GM23338 (cell line): ENCODE results near the gene CTNNBIP1. TPM values are rescaled to one million over a fixed set of nuclear protein-coding genes. Genes with fewer than 3 reads are reported as not detected.

Source experiments
- ATAC-seq: fragments of 200-7000 bp; cut with Tn5 transposase; 3 replicates; pipeline ENCODE4 v1.9.1; 2020
- DNase-seq: peaks from one replicate; pipeline ENCODE4 v3.0.0-alpha.2; 2015; ENCODE audit warnings: low spot score
- H2AFZ ChIP-seq: fragments of 200-600 bp; sonication (generic); 2 replicates; pipeline ENCODE4 v1.8.0; 2016; ENCODE audit warnings: antibody characterized with exemption, mild to moderate bottlenecking, moderate library complexity
- H3F3A ChIP-seq: fragments of 200-600 bp; sonication (generic); replicated peaks from 2 replicates; pipeline ENCODE4 v1.8.0; 2017; ENCODE audit warnings: antibody characterized with exemption, mixed run types, low read depth
- H3K27ac ChIP-seq: fragments of 200-600 bp; sonication (generic); 2 replicates; pipeline ENCODE4 v1.6.1; 2016; ENCODE audit warnings: low read depth
- H3K27me3 ChIP-seq: fragments of 200-600 bp; sonication (generic); 2 replicates; pipeline ENCODE4 v1.8.0; 2016; ENCODE audit warnings: mild to moderate bottlenecking, mixed run types, moderate library complexity; ENCODE audit not compliant: insufficient read depth
- H3K36me3 ChIP-seq: fragments of 200-600 bp; sonication (generic); 2 replicates; pipeline ENCODE4 v1.8.0; 2016; ENCODE audit warnings: mild to moderate bottlenecking; ENCODE audit not compliant: insufficient read depth
- H3K4me1 ChIP-seq: fragments of 200-600 bp; sonication (generic); 2 replicates; pipeline ENCODE4 v1.8.0; 2016; ENCODE audit warnings: mild to moderate bottlenecking, moderate library complexity; ENCODE audit not compliant: insufficient read depth
- H3K4me2 ChIP-seq: fragments of 200-600 bp; sonication (generic); 2 replicates; pipeline ENCODE4 v1.7.1; 2017; ENCODE audit warnings: mixed run types
- H3K4me3 ChIP-seq: fragments of 200-600 bp; sonication (generic); 2 replicates; pipeline ENCODE4 v1.6.1; 2016; ENCODE audit warnings: mixed run types
- H3K79me2 ChIP-seq: fragments of 200-600 bp; sonication (generic); replicated peaks from 2 replicates; pipeline ENCODE4 v1.8.0; 2017; ENCODE audit warnings: mild to moderate bottlenecking; ENCODE audit not compliant: insufficient read depth
- H3K9me2 ChIP-seq: fragments of 200-600 bp; sonication (generic); 2 replicates; pipeline ENCODE4 v1.8.0; 2017; ENCODE audit not compliant: insufficient read depth
- H4K20me1 ChIP-seq: fragments of 200-600 bp; sonication (generic); replicated peaks from 2 replicates; pipeline ENCODE4 v1.8.0; 2017; ENCODE audit warnings: mild to moderate bottlenecking; ENCODE audit not compliant: insufficient read depth
- H3K27ac Mint-ChIP-seq: 2 replicates; pipeline ENCODE4 v1.8.0; 2020; ENCODE audit warnings: inconsistent platforms, mild to moderate bottlenecking, moderate library complexity, mixed read lengths
- H3K27me3 Mint-ChIP-seq: 3 replicates; pipeline ENCODE4 v1.8.0; 2022; ENCODE audit warnings: low read depth, mild to moderate bottlenecking, moderate library complexity, mixed read lengths, inconsistent platforms; ENCODE audit not compliant: insufficient read depth, poor library complexity
- H3K36me3 Mint-ChIP-seq: 3 replicates; pipeline ENCODE4 v1.8.0; 2021; ENCODE audit warnings: low read depth, mild to moderate bottlenecking, inconsistent platforms, moderate library complexity, mixed read lengths
- H3K4me1 Mint-ChIP-seq: 3 replicates; pipeline ENCODE4 v1.8.0; 2020; ENCODE audit warnings: mild to moderate bottlenecking, inconsistent platforms, mixed read lengths
- H3K4me3 Mint-ChIP-seq: 3 replicates; pipeline ENCODE4 v1.8.0; 2021; ENCODE audit warnings: moderate library complexity, mild to moderate bottlenecking, inconsistent platforms, mixed read lengths
- H3K9me3 Mint-ChIP-seq: 3 replicates; pipeline ENCODE4 v1.8.0; 2020; ENCODE audit warnings: moderate library complexity, mild to moderate bottlenecking, inconsistent platforms, mixed read lengths
- CREB1 ChIP-seq: fragments of 250-450 bp; sonication (Bioruptor Pico); IDR thresholded peaks from 2 replicates; pipeline ENCODE4 v1.5.0; 2020; ENCODE audit warnings: low read depth, mild to moderate bottlenecking, moderate library complexity
- EZH2 ChIP-seq: fragments of 200-600 bp; sonication (generic); IDR thresholded peaks from one replicate; pipeline ENCODE4 v1.8.0; 2017; ENCODE audit warnings: antibody characterized with exemption, mild to moderate bottlenecking, low read depth; ENCODE audit not compliant: unreplicated experiment
- JUNB ChIP-seq: IDR thresholded peaks from one replicate; pipeline ENCODE4 v1.6.1; 2016; ENCODE audit warnings: antibody characterized with exemption; ENCODE audit not compliant: unreplicated experiment
- NANOG ChIP-seq: IDR thresholded peaks from 2 replicates; pipeline ENCODE4 v1.6.1; 2016; ENCODE audit warnings: antibody characterized with exemption, borderline replicate concordance
- POLR2AphosphoS5 ChIP-seq: IDR thresholded peaks from 2 replicates; pipeline ENCODE4 v1.6.1; 2016; ENCODE audit warnings: antibody characterized with exemption, low read depth
- STAT1 ChIP-seq: IDR thresholded peaks from one replicate; pipeline ENCODE4 v1.6.1; 2016; ENCODE audit warnings: antibody characterized with exemption; ENCODE audit not compliant: unreplicated experiment
- ZNF114 ChIP-seq: fragments of 250-450 bp; sonication (Bioruptor Pico); IDR thresholded peaks from 2 replicates; pipeline ENCODE4 v1.5.0; 2020; ENCODE audit warnings: mild to moderate bottlenecking, moderate library complexity
- ZNF331 ChIP-seq: fragments of 250-450 bp; sonication (Bioruptor Pico); IDR thresholded peaks from 2 replicates; pipeline ENCODE4 v1.5.0; 2020; ENCODE audit warnings: low read depth, mild to moderate bottlenecking, moderate library complexity
- ZNF462 ChIP-seq: fragments of 250-450 bp; sonication (Bioruptor Pico); IDR thresholded peaks from 2 replicates; pipeline ENCODE4 v1.5.0; 2020; ENCODE audit warnings: mild to moderate bottlenecking, moderate library complexity
- polyA plus RNA-seq: library from polyadenylated mRNA; unstranded; fragments of >200 nt; fragmentation: Nextera tagmentation; extraction: Ambion mirVana; gene quantifications from 2 replicates; pipeline ENCODE4 v1.2.1, GENCODE V29; 2016
- total RNA-seq: library from RNA; depleted of rRNA; stranded (reverse); fragments of >200 nt; shearing (Covaris generic); gene quantifications from 2 replicates; pipeline ENCODE4 v1.2.3, GENCODE V29; 2014
- TF ChIP-seq, protein P1 (sequence below): IDR thresholded peaks from one replicate; pipeline ENCODE4 v1.6.1; 2018; ENCODE audit warnings: antibody characterized with exemption; ENCODE audit not compliant: unreplicated experiment

Gene CTNNBIP1
- total and polyA plus RNA-seq, 2 experiments from 2014 or later: 30.3 to 55.1 TPM

- peaks cover 21% of the 10 kb centered on the region for H3K4me1 Mint-ChIP-seq
- Histone ChIP-seq H3K4me3 (no peak overlapping the region), H4K20me1 (no peaks in the 10 kb centered on the region), H3K4me2 (no peak overlapping the region), H2AFZ (no peak overlapping the region), H3K27me3 (no peaks in the 10 kb centered on the region), H3K79me2 (no peaks in the 10 kb centered on the region), H3F3A (no peaks in the 10 kb centered on the region), H3K9me2 (no peaks in the 10 kb centered on the region; the same call in 1 of the 2 replicates), H3K27ac (no peak overlapping the region), H3K36me3 (no peaks in the 10 kb centered on the region), H3K4me1 (peaks cover 28% of the 10 kb centered on the region)
- no peak for TF ChIP-seq JUNB
- no peak for TF ChIP-seq EZH2
- no peak for TF ChIP-seq POLR2AphosphoS5
- no peak for TF ChIP-seq STAT1
- TF ChIP-seq, protein P1, sequence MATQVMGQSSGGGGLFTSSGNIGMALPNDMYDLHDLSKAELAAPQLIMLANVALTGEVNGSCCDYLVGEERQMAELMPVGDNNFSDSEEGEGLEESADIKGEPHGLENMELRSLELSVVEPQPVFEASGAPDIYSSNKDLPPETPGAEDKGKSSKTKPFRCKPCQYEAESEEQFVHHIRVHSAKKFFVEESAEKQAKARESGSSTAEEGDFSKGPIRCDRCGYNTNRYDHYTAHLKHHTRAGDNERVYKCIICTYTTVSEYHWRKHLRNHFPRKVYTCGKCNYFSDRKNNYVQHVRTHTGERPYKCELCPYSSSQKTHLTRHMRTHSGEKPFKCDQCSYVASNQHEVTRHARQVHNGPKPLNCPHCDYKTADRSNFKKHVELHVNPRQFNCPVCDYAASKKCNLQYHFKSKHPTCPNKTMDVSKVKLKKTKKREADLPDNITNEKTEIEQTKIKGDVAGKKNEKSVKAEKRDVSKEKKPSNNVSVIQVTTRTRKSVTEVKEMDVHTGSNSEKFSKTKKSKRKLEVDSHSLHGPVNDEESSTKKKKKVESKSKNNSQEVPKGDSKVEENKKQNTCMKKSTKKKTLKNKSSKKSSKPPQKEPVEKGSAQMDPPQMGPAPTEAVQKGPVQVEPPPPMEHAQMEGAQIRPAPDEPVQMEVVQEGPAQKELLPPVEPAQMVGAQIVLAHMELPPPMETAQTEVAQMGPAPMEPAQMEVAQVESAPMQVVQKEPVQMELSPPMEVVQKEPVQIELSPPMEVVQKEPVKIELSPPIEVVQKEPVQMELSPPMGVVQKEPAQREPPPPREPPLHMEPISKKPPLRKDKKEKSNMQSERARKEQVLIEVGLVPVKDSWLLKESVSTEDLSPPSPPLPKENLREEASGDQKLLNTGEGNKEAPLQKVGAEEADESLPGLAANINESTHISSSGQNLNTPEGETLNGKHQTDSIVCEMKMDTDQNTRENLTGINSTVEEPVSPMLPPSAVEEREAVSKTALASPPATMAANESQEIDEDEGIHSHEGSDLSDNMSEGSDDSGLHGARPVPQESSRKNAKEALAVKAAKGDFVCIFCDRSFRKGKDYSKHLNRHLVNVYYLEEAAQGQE: no peak
- TF ChIP-seq NANOG: no peak
- TF ChIP-seq ZNF114 (CRISPR knock-in tag): no peak
- no peaks in the 10 kb centered on the region for H3K9me3 Mint-ChIP-seq
- no peak overlapping the region for H3K27ac Mint-ChIP-seq
- no peaks in the 10 kb centered on the region for H3K36me3 Mint-ChIP-seq
- no peak for DNase-seq
- peaks cover 2% of the 10 kb centered on the region for H3K27me3 Mint-ChIP-seq
- H3K4me3 Mint-ChIP-seq: no peak overlapping the region
- no peak for ATAC-seq
Observed at GRCh38 chr1:9920606-9921005, 10.5 kb upstream of the CTNNBIP1 start.

DNA sequence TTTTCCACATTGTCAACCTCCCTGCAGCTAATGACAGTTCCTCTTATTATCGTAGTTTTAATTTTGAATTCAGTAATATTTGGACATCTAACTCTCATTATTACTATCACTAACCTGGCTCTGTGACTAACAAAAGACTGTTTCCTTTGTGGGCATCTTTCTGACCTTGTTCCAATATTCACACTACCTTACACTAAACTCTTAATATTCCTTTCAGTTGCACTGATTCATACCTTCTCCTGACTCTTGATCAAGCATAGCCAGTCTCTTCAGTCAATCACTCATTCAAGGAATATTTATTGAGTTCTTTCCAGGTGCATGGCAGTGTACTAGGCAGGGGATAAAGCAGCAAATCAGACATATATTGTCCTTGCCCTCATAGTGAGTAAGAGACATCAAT is 7.8 kb upstream of the CTNNBIP1 start:
- Histone ChIP-seq H2AFZ (no peak overlapping the region), H3K4me3 (no peak overlapping the region), H3K4me1 (peaks cover 17% of the 10 kb centered on the region), H3K9me2 (no peaks in the 10 kb centered on the region; the same call in 1 of the 2 replicates), H3F3A (no peaks in the 10 kb centered on the region; the same call in 1 of the 2 replicates), H3K27me3 (no peaks in the 10 kb centered on the region), H3K4me2 (no peak overlapping the region), H3K36me3 (no peaks in the 10 kb centered on the region), H3K79me2 (no peaks in the 10 kb centered on the region), H4K20me1 (no peaks in the 10 kb centered on the region), H3K27ac (no peak overlapping the region)
- H3K4me1 Mint-ChIP-seq: peaks cover 13% of the 10 kb centered on the region
- H3K9me3 Mint-ChIP-seq: no peaks in the 10 kb centered on the region
- ATAC-seq (no peak), DNase-seq (no peak)
- H3K4me3 Mint-ChIP-seq: no peak overlapping the region
- no peak overlapping the region for H3K27ac Mint-ChIP-seq
- H3K36me3 Mint-ChIP-seq: no peaks in the 10 kb centered on the region
- peaks cover 8% of the 10 kb centered on the region for H3K27me3 Mint-ChIP-seq
- TF ChIP-seq CREB1 (CRISPR knock-in tag) (no peak), ZNF331 (no peak), ZNF462 (CRISPR knock-in tag) (no peak), EZH2 (no peak), STAT1 (no peak)
